Erythroblast (primary cell): Measurements from ENCODE around the gene ST7.

Source experiments
- DNase-seq, 2 experiments: peaks; one replicate each; lab custom pipeline; 2025; lab: John Stamatoyannopoulos, UW
- GATA1 ChIP-seq: IDR thresholded peaks from 2 replicates; pipeline ENCODE4 v1.6.1; 2011; ENCODE audit warnings: low read depth, mild to moderate bottlenecking, control low read depth, low read length, moderate library complexity
- POLR2A ChIP-seq: IDR thresholded peaks from 2 replicates; pipeline ENCODE4 v1.6.1; 2011; ENCODE audit warnings: mild to moderate bottlenecking, low read length

The ST7 gene

DNA sequence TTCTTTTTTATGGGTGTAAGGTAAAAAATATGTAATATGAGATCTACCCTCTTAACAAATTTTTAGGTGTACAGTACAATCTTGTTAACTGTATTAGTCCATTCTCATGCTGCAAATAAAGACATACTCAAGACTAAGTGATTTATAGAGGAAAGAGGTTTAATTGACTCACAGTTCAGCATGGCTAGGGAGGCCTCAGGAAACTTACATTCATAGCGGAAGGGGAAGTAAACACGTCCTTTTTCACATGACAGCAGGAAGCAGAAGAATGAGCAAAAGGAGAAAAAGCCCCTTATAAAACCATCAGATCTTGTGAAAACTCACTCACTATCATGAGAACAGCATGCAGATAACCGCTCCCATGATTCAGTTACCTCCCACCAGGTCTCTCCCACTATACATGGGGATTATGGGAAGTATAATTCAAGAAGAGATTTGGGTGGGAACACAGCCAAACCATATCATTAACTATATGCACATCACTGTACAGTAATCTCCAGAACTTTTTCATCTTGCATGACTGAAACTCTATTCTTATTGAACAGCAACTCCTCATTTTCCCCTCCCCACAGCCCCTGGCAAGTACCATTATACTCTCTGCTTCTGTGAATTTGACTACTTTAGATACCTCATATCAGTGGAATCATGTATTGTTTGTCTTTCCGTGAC lies 242.2 kb downstream of the ST7 start:
- DNase-seq: no peak
- TF ChIP-seq POLR2A (no peak), GATA1 (no peak)

DNA sequence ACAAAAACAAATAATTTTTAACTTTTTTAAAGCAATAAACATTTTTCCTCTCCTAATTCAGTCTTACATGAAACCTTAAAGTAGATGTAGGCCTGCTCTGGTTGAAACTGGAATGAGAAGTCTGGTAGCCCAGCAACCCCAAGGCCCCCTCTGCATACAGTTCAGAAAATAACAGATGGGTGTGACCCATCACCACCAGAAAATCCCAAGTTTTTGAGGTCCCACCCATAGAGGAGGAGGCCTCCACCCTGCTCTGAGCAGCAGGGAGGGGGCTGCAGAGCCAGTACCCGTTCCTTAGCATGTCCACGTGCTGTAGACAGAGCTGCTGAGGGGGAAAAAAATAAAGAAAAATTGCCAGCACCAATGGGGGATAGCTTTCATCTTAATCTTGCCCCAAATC lies 246.8 kb downstream of the ST7 start:
- no peak for DNase-seq
- TF ChIP-seq GATA1 (no peak), POLR2A (no peak)

- no peak for DNase-seq
- no peak for TF ChIP-seq POLR2A
- no peak for TF ChIP-seq GATA1
These were observed 247.6 kb downstream of the ST7 start for GRCh38 chr7:117200786-117201458.

DNA sequence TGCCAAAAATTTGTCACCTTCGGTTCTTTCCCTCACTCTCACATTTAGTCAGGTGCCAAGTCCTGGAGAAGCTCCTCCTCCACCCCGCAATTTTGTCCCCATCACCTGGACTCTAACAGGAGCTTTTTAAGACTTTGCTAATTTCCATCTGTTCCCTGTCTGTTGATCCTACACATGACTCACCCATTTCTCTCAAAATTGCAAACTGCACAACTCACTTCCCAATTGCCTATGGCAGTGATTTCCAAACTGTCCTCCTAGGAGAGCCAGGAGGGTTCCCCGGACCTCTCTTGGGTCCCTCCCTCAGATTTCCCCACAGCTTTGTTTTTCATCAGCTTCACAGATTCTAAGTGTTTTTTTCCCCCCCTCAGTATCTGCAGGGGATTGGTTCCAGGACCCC lies 249.2 kb downstream of the ST7 start:
- no peak for DNase-seq
- TF ChIP-seq POLR2A (no peak), GATA1 (no peak)

- TF ChIP-seq POLR2A (no peak), GATA1 (no peak)
These were observed 249.9 kb downstream of the ST7 start for GRCh38 chr7:117203205-117203604.

DNA sequence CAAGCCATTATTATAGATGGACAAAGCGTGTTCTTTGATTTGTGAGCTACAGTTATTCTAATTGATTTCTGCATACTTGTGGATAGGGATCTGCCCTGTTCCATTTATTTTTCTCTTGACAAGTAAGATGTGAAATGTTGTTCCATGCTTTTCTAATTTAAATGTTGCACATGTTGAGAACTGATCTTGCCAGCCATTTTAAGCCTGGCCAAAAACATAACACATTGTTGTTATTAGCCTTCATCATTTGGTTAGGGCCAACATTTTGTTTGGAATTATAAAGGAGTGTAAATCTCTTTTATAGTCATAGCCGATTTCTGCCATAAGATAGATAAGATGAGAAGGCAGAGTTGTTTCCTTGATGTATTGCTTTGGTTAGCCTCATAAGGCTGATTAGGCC lies 252.6 kb downstream of the ST7 start:
- TF ChIP-seq POLR2A (no peak), GATA1 (no peak)
- no peak for DNase-seq

More at GRCh38 chr7:117203205-117203604, 249.9 kb downstream of the ST7 start:
- DNase-seq: no peak

GRCh38 chr7:117208257-117208656 lies 255.0 kb downstream of the ST7 start:
- DNase-seq: no peak
- TF ChIP-seq POLR2A: no peak
- no peak for TF ChIP-seq GATA1

DNA sequence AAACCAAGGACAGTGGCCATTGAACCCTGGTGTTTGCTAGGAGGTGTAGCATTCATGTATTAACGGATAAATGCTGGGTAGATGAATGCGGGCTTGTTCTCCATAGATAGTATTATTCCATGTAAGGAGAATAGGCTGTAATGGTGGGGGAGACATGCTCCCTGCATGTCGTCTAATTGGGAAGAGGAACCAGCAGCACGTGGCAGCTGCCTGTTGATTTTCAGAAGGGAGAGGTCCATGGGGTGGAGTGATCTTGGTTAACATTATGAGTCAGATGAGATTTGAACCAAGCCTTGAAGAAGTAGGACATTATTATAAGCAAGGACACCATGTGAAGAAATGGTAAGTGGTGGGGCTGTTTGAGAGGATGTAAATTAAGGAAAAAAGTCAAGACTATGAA lies 257.1 kb downstream of the ST7 start:
- TF ChIP-seq GATA1: no peak
- no peak for TF ChIP-seq POLR2A
- no peak for DNase-seq

- no peak for DNase-seq
- TF ChIP-seq GATA1 (no peak), POLR2A (no peak)
These were observed 257.6 kb downstream of the ST7 start for GRCh38 chr7:117210908-117211307.

- DNase-seq: no peak
- TF ChIP-seq POLR2A (no peak), GATA1 (no peak)
These were observed 258.3 kb downstream of the ST7 start for GRCh38 chr7:117211614-117212013.

DNA sequence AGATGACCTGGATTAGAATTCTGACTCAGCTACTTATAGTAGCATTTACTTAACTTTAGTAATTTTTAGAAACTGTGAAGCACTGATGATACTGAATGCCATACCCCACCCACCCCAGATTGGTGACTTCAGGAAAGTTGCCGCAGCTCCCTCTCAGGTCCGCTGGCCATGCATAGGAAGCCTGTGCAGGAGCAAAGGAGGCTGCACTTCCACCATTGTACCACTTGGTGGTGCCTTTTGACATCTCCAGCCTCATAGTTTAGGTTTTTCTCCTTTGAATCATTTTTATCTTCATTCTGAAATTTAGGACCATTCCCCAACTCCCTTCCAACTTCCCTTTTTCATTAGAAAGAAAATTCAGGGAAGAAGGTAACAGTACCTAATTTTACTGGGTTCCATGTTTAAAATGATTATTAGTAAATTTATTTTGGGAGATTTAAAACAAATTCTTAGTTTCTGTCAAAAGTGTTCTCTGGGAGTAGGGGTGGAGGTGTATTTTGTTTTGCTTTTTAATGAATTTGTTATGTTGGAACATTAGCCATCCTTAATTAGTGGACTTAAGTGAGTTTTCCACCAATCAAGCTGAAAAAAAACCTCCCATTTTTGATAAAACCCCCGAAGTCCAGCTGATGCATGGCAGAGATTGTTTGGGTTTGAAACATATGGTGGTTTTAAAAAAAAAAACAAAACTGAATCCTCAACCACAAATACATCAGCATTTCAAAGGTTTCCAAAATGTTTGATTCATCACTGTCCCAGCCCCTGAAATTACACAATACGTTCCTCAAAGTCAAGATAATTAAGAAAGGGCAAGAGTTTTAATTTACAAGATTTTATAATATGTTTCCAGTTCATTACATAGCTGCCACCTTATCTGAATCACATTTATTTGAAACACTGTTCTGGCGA lies 259.9 kb downstream of the ST7 start:
- TF ChIP-seq POLR2A (no peak), GATA1 (no peak)
- peak; percentile 59 to 71 for DNase-seq

DNA sequence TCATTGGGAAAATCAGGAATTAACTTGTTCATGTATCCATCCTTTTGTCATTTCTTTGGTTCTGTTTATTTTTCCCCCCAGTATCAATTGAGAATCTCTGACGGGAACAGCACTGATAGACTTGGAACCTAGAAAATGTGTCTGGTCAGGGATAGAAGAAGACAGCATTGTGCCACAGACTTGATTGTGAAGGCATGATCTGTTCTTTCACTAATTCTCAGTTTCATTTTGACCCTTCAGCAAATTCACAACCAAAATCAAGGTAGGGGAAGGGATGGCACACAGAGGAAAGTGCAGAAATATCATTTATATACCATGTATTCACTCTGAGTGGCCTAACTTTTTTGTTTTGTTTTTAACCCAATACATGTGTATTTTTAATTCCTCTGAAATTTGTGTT lies 262.7 kb downstream of the ST7 start:
- TF ChIP-seq POLR2A (no peak), GATA1 (no peak)
- no peak for DNase-seq

DNA sequence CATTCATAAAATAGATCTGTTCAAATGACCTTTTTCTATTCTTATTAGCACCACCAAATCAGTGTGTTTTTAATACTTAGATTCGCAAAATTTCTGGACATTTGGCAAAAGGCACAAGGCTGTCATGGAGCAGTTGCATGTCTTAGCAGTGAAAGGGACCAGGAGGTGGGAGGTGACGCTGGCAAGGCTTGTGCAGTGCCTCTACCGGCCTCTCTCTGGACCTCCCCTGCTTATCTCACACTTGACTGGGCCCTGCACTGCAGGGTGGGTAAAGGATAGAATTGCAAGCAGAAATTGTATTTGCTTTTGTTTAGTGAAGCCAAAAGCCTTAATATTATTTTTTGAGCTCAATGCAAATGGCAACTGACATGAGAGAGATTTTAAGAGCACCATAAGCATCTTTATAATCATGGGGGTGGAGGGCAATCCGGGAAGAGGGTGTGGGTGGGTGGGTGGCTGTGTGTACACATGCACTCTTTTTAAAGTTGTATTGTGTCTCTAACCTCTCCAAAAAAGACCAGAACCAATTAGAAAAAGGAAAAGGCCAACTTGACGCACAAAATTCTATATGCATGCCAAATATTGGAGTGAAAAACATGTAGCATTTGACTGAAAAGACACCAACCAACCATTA lies 263.3 kb downstream of the ST7 start:
- no peak for TF ChIP-seq GATA1
- no peak for TF ChIP-seq POLR2A
- peak; percentile 12 to 26 for DNase-seq
